Stomach (tissue), 4 donors: Measurements from ENCODE around the gene SPATA18.

ENCODE experiments used
- CTCF ChIP-seq, 7 experiments: fragments of 450-650 bp in 4 of 7; fragments of 200-600 bp in 3 of 7; sonication (generic) in 3 of 7; IDR thresholded peaks; one replicate each; pipeline ENCODE4 v1.5.1; 2016 to 2019; ENCODE audit warnings: antibody characterized with exemption in 7 of 7, control low read depth in 2 of 7, mild to moderate bottlenecking in 1 of 7
- POLR2AphosphoS5 ChIP-seq, 3 donors: sonication (generic); formaldehyde crosslinking; IDR thresholded peaks; one replicate each; pipeline ENCODE4 v1.6.1; 2016; ENCODE audit warnings: antibody characterized with exemption in 3 of 3

- TF ChIP-seq CTCF (IDR thresholded peaks at IDR 0.05) (no peak), POLR2AphosphoS5 (IDR thresholded peaks at IDR 0.05) (no peak)
Observed at GRCh38 chr4:52079659-52080058, 28.6 kb downstream of the SPATA18 start.
